Neural progenitor cell (in vitro differentiated cells): ENCODE results near the gene AGO3.

Experiments
- CTCF ChIP-seq: fragments of 200-600 bp; sonication (generic); IDR thresholded peaks from 2 replicates; pipeline ENCODE4 v1.5.1; 2017; ENCODE audit warnings: antibody characterized with exemption, mild to moderate bottlenecking
- EZH2phosphoT487 ChIP-seq: fragments of 200-600 bp; sonication (generic); IDR thresholded peaks from 2 replicates; pipeline ENCODE4 v1.6.1; 2017; ENCODE audit warnings: antibody characterized with exemption

GRCh38 chr1:35962952-35963351 lies 32.0 kb downstream of the AGO3 start:
- TF ChIP-seq CTCF (no peak), EZH2phosphoT487 (no peak)
